Liver (tissue), 3 donors: ENCODE results near the gene MRPL52.

Source experiments
- ATF3 ChIP-seq: IDR thresholded peaks from 2 replicates; pipeline ENCODE4 v1.6.1; 2016; ENCODE audit warnings: antibody characterized with exemption
- EGR1 ChIP-seq, 2 donors: IDR thresholded peaks; 2 replicates each; pipeline ENCODE4 v1.6.1; 2016 to 2018; ENCODE audit warnings: antibody characterized with exemption in 2 of 2, low read depth in 2 of 2
- FOXA1 ChIP-seq: IDR thresholded peaks from 2 replicates; pipeline ENCODE4 v1.6.1; 2016; ENCODE audit warnings: antibody characterized with exemption
- REST ChIP-seq: IDR thresholded peaks from 2 replicates; pipeline ENCODE4 v1.6.1; 2016; ENCODE audit warnings: antibody characterized with exemption, mild to moderate bottlenecking
- SP1 ChIP-seq: IDR thresholded peaks from 2 replicates; pipeline ENCODE4 v1.6.1; 2018; ENCODE audit warnings: antibody characterized with exemption, mild to moderate bottlenecking
- TAF1 ChIP-seq: conservative IDR thresholded peaks from 2 replicates; pipeline ENCODE4 v1.6.1; 2016; ENCODE audit warnings: antibody characterized with exemption, mild to moderate bottlenecking
- ZBTB33 ChIP-seq: IDR thresholded peaks from 2 replicates; pipeline ENCODE4 v1.6.1; 2016; ENCODE audit warnings: antibody characterized with exemption
- TF ChIP-seq, protein P1 (sequence below): IDR thresholded peaks from 2 replicates; pipeline ENCODE4 v1.6.1; 2016; ENCODE audit warnings: antibody characterized with exemption
- TF ChIP-seq, protein P2 (sequence below): fragments of 150-350 bp; IDR thresholded peaks from 2 replicates; pipeline ENCODE4 v1.5.1; 2017; ENCODE audit warnings: improper control_type of control experiment, low read depth, low read length; ENCODE audit not compliant: missing input control
- donor health status: healthy.
- donor health status: healthy.

GRCh38 chr14:22822016-22822570, 7.6 kb upstream of the MRPL52 start:
- TF ChIP-seq, protein P1, sequence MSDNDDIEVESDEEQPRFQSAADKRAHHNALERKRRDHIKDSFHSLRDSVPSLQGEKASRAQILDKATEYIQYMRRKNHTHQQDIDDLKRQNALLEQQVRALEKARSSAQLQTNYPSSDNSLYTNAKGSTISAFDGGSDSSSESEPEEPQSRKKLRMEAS, result no peak
- TF ChIP-seq REST, result no peak
- TF ChIP-seq FOXA1, result no peak
- TF ChIP-seq, protein P2, sequence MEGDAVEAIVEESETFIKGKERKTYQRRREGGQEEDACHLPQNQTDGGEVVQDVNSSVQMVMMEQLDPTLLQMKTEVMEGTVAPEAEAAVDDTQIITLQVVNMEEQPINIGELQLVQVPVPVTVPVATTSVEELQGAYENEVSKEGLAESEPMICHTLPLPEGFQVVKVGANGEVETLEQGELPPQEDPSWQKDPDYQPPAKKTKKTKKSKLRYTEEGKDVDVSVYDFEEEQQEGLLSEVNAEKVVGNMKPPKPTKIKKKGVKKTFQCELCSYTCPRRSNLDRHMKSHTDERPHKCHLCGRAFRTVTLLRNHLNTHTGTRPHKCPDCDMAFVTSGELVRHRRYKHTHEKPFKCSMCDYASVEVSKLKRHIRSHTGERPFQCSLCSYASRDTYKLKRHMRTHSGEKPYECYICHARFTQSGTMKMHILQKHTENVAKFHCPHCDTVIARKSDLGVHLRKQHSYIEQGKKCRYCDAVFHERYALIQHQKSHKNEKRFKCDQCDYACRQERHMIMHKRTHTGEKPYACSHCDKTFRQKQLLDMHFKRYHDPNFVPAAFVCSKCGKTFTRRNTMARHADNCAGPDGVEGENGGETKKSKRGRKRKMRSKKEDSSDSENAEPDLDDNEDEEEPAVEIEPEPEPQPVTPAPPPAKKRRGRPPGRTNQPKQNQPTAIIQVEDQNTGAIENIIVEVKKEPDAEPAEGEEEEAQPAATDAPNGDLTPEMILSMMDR, result no peak
- TF ChIP-seq ZBTB33, result no peak
- no peak for TF ChIP-seq SP1
- no peak for TF ChIP-seq ATF3
- TF ChIP-seq TAF1, result no peak
- no peak for TF ChIP-seq EGR1 (IDR thresholded peaks at IDR 0.05; ENCODE audit: low read depth in 2 of 2)
